ENCODE data around the gene SLC20A1.
A peak's percentile ranks its signal among the peaks of the same experiment; 100 is the strongest.

SLC20A1 gene

GRCh38 chr2:112692495-112692911 is 46.8 kb downstream of the SLC20A1 start:
- H3K27me3 ChIP-seq (replicated peaks), result no peaks in the 10 kb centered on the region
- in situ Hi-C loops (cut with HindIII; ENCODE audit: low pct_ligation_motif_present, low sequenced_read_pairs), result no loop called here
- no peaks in the 10 kb centered on the region for H3K36me3 ChIP-seq (replicated peaks)
- no peak for TF ChIP-seq CTCF (IDR thresholded peaks at IDR 0.05; ENCODE audit: low read depth, low read length, missing control alignments)
- peak overlapping the region; percentile 68 for H3K27ac ChIP-seq
- peak; percentile 98 for DNase-seq
- H3K4me3 ChIP-seq (ENCODE audit: low read depth, low read length), result no peak overlapping the region

GRCh38 chr2:112692918-112693317 is 47.2 kb downstream of the SLC20A1 start:
- DNase-seq, result no peak
- TF ChIP-seq CTCF (IDR thresholded peaks at IDR 0.05; ENCODE audit: low read depth, low read length, missing control alignments), result no peak
- H3K27ac ChIP-seq, result peak overlapping the region; percentile 68

GRCh38 chr2:112693596-112693995 is 47.9 kb downstream of the SLC20A1 start:
- no peak overlapping the region for H3K27ac ChIP-seq

More at GRCh38 chr2:112692918-112693317, 47.2 kb downstream of the SLC20A1 start:
- Histone ChIP-seq H3K4me3 (ENCODE audit: low read depth, low read length) (no peak overlapping the region), H3K27me3 (replicated peaks) (no peaks in the 10 kb centered on the region), H3K36me3 (replicated peaks) (no peaks in the 10 kb centered on the region)
- in situ Hi-C loops (cut with HindIII; ENCODE audit: low pct_ligation_motif_present, low sequenced_read_pairs), result no loop called here

GRCh38 chr2:112694182-112694581 is 48.4 kb downstream of the SLC20A1 start:
- no peaks in the 10 kb centered on the region for H3K36me3 ChIP-seq (replicated peaks)
- no peak for TF ChIP-seq CTCF (IDR thresholded peaks at IDR 0.05; ENCODE audit: low read depth, low read length, missing control alignments)
- in situ Hi-C loops (cut with HindIII; ENCODE audit: low pct_ligation_motif_present, low sequenced_read_pairs), result no loop called here
- no peaks in the 10 kb centered on the region for H3K27me3 ChIP-seq (replicated peaks)
- no peak overlapping the region for H3K27ac ChIP-seq
- DNase-seq, result no peak
- no peak overlapping the region for H3K4me3 ChIP-seq (ENCODE audit: low read depth, low read length)

More at GRCh38 chr2:112693596-112693995, 47.9 kb downstream of the SLC20A1 start:
- Histone ChIP-seq H3K4me3 (ENCODE audit: low read depth, low read length) (no peak overlapping the region), H3K27me3 (replicated peaks) (no peaks in the 10 kb centered on the region), H3K36me3 (replicated peaks) (no peaks in the 10 kb centered on the region)
- in situ Hi-C loops (cut with HindIII; ENCODE audit: low pct_ligation_motif_present, low sequenced_read_pairs), result no loop called here
- no peak for TF ChIP-seq CTCF (IDR thresholded peaks at IDR 0.05; ENCODE audit: low read depth, low read length, missing control alignments)
- DNase-seq, result no peak

- Histone ChIP-seq H3K27ac (no peak overlapping the region), H3K36me3 (replicated peaks) (no peaks in the 10 kb centered on the region), H3K27me3 (replicated peaks) (no peaks in the 10 kb centered on the region), H3K4me3 (ENCODE audit: low read depth, low read length) (no peak overlapping the region)
- DNase-seq, result no peak
- in situ Hi-C loops (cut with HindIII; ENCODE audit: low pct_ligation_motif_present, low sequenced_read_pairs), result no loop called here
- no peak for TF ChIP-seq CTCF (IDR thresholded peaks at IDR 0.05; ENCODE audit: low read depth, low read length, missing control alignments)
These were observed 53.2 kb downstream of the SLC20A1 start for GRCh38 chr2:112698834-112699515.
